DND-41 (cell line): Measurements from ENCODE around the gene RAB20.

Experiments used
- ATAC-seq: fragments of 200-7000 bp; cut with Tn5 transposase; 3 replicates; pipeline ENCODE4 v1.9.1; 2021; ENCODE audit warnings: low read depth; ENCODE audit not compliant: insufficient read depth
- DNase-seq: peaks from one replicate; pipeline ENCODE4 v3.0.0-alpha.2; 2020
- H2AFZ ChIP-seq: 2 replicates; pipeline ENCODE4 v1.6.0; 2012; ENCODE audit warnings: low read depth, low read length
- H3K27ac ChIP-seq: 2 replicates; pipeline ENCODE4 v1.5.1; 2012; ENCODE audit warnings: low read length, inconsistent platforms
- H3K27me3 ChIP-seq: fragments of 200-600 bp; sonication (generic); 2 replicates; pipeline ENCODE4 v1.6.0; 2012; ENCODE audit warnings: low read length, mild to moderate bottlenecking, inconsistent platforms; ENCODE audit not compliant: insufficient read depth, poor library complexity
- H3K36me3 ChIP-seq: 2 replicates; pipeline ENCODE4 v1.5.1; 2012; ENCODE audit warnings: low read length, inconsistent platforms; ENCODE audit not compliant: insufficient read depth
- H3K4me1 ChIP-seq: 2 replicates; pipeline ENCODE4 v1.5.1; 2012; ENCODE audit warnings: mild to moderate bottlenecking, low read length; ENCODE audit not compliant: insufficient read depth
- H3K4me2 ChIP-seq: 2 replicates; pipeline ENCODE4 v1.6.0; 2012; ENCODE audit warnings: mild to moderate bottlenecking, moderate library complexity, low read length, inconsistent platforms; ENCODE audit not compliant: insufficient read depth
- H3K4me3 ChIP-seq, 2 experiments: fragments of 200-600 bp in 1 of 2; shearing (Covaris generic) in 1 of 2; 2 replicates each; pipeline ENCODE4 v1.5.1; 2012 to 2016; ENCODE audit warnings: inconsistent platforms in 2 of 2, low read length in 2 of 2, mild to moderate bottlenecking in 2 of 2, low read depth in 1 of 2, moderate library complexity in 1 of 2
- H3K79me2 ChIP-seq: 2 replicates; pipeline ENCODE4 v1.6.0; 2012; ENCODE audit warnings: low read length, inconsistent platforms; ENCODE audit not compliant: insufficient read depth
- H3K9ac ChIP-seq: 2 replicates; pipeline ENCODE4 v1.6.0; 2012; ENCODE audit warnings: low read depth, mild to moderate bottlenecking, inconsistent platforms, low read length, moderate library complexity
- H3K9me3 ChIP-seq: 2 replicates; pipeline ENCODE4 v1.5.1; 2012; ENCODE audit warnings: low read length, moderate library complexity, mild to moderate bottlenecking, inconsistent platforms; ENCODE audit not compliant: insufficient read depth, severe bottlenecking
- H4K20me1 ChIP-seq: 2 replicates; pipeline ENCODE4 v1.6.0; 2012; ENCODE audit warnings: low read length; ENCODE audit not compliant: insufficient read depth
- CTCF ChIP-seq: IDR thresholded peaks from 2 replicates; pipeline ENCODE4 v1.5.1; 2012; ENCODE audit warnings: borderline replicate concordance, low read length, moderate library complexity, mild to moderate bottlenecking; ENCODE audit not compliant: poor library complexity, severe bottlenecking; ENCODE audit errors: extremely low read depth
- EZH2 ChIP-seq: IDR thresholded peaks from 3 replicates; pipeline ENCODE4 v1.6.1; 2012; ENCODE audit warnings: borderline replicate concordance, low read depth, mild to moderate bottlenecking, moderate library complexity, low read length, inconsistent platforms; ENCODE audit not compliant: severe bottlenecking

Gene RAB20

GRCh38 chr13:110484290-110485048 lies 77.1 kb downstream of the RAB20 start:
- no peak for ATAC-seq
- DNase-seq = no peak
- no peaks in the 10 kb centered on the region for H3K79me2 ChIP-seq
- H3K27me3 ChIP-seq = peaks cover 15% of the 10 kb centered on the region
- H3K4me3 ChIP-seq = no peak overlapping the region
- no peaks in the 10 kb centered on the region for H3K4me1 ChIP-seq
- H3K9me3 ChIP-seq = no peaks in the 10 kb centered on the region
- TF ChIP-seq EZH2 = no peak
- no peak for TF ChIP-seq CTCF
- H3K9ac ChIP-seq = no peak overlapping the region
- H3K36me3 ChIP-seq = no peaks in the 10 kb centered on the region
- no peak overlapping the region for H3K27ac ChIP-seq
- no peaks in the 10 kb centered on the region for H4K20me1 ChIP-seq
- H2AFZ ChIP-seq = no peak overlapping the region
- H3K4me2 ChIP-seq = no peak overlapping the region

- TF ChIP-seq CTCF = no peak
- no peak for TF ChIP-seq EZH2
- H2AFZ ChIP-seq = no peak overlapping the region
- no peak overlapping the region for H3K27ac ChIP-seq
- peaks cover 15% of the 10 kb centered on the region for H3K27me3 ChIP-seq
- H3K9ac ChIP-seq = no peak overlapping the region
- no peaks in the 10 kb centered on the region for H3K9me3 ChIP-seq
- no peaks in the 10 kb centered on the region for H3K36me3 ChIP-seq
- no peaks in the 10 kb centered on the region for H3K4me1 ChIP-seq
- DNase-seq (no peak), ATAC-seq (no peak; the same call in 2 of the 3 replicates)
- H3K79me2 ChIP-seq = no peaks in the 10 kb centered on the region
- no peak overlapping the region for H3K4me3 ChIP-seq
- no peak overlapping the region for H3K4me2 ChIP-seq
- H4K20me1 ChIP-seq = peaks cover 3% of the 10 kb centered on the region; the same call in 1 of the 2 replicates
These were observed 78.0 kb downstream of the RAB20 start for GRCh38 chr13:110483386-110483968.

- Histone ChIP-seq H3K9ac (no peak overlapping the region), H3K4me2 (no peak overlapping the region), H3K79me2 (no peaks in the 10 kb centered on the region), H3K9me3 (no peaks in the 10 kb centered on the region), H2AFZ (no peak overlapping the region), H3K4me3 (no peak overlapping the region), H4K20me1 (peaks cover 3% of the 10 kb centered on the region; the same call in 1 of the 2 replicates), H3K27me3 (peaks cover 14% of the 10 kb centered on the region), H3K36me3 (no peaks in the 10 kb centered on the region), H3K27ac (no peak overlapping the region), H3K4me1 (no peaks in the 10 kb centered on the region)
- no peak for DNase-seq
- TF ChIP-seq CTCF = no peak
- TF ChIP-seq EZH2 = no peak
- no peak for ATAC-seq
These were observed 81.4 kb downstream of the RAB20 start for GRCh38 chr13:110480161-110480560.
